Erythroblast (primary cell): ENCODE data around the gene GNAO1.
"Not testable (repeated sequence)": the region's sequence is repeated elsewhere in the genome, so short reads cannot be mapped to it uniquely, and the experiment has no call there.

Experiments used
- GATA1 ChIP-seq: IDR thresholded peaks from 2 replicates; pipeline ENCODE4 v1.6.1; 2011; ENCODE audit warnings: low read depth, mild to moderate bottlenecking, control low read depth, low read length, moderate library complexity
- POLR2A ChIP-seq: IDR thresholded peaks from 2 replicates; pipeline ENCODE4 v1.6.1; 2011; ENCODE audit warnings: mild to moderate bottlenecking, low read length

- TF ChIP-seq POLR2A, GATA1: not testable (repeated sequence)
These were observed 189.6 kb downstream of the GNAO1 start for GRCh38 chr16:56380778-56381485.
